ENCODE data around the gene RNF148.
"Not testable (repeated sequence)": the region's sequence is repeated elsewhere in the genome, so short reads cannot be mapped to it uniquely, and the experiment has no call there.

RNF148 gene

GRCh38 chr7:122689346-122690109, 13.2 kb downstream of the RNF148 start:
- no peak for DNase-seq (ENCODE audit: low read depth in 2 of 2)

GRCh38 chr7:122688400-122688998, 14.2 kb downstream of the RNF148 start:
- no peak for DNase-seq (ENCODE audit: low read depth in 2 of 2)

GRCh38 chr7:122686360-122686878, 16.3 kb downstream of the RNF148 start:
- DNase-seq (ENCODE audit: low read depth in 2 of 2), result no peak

GRCh38 chr7:122684504-122684903, 18.2 kb downstream of the RNF148 start:
- no peak for DNase-seq (ENCODE audit: low read depth in 2 of 2)

GRCh38 chr7:122682815-122683550, 19.7 kb downstream of the RNF148 start:
- DNase-seq (ENCODE audit: low read depth in 2 of 2), result no peak

- not testable (repeated sequence) for DNase-seq (ENCODE audit: low read depth in 2 of 2)
Measured at GRCh38 chr7:122681186-122681585, 21.5 kb downstream of the RNF148 start.

- DNase-seq (ENCODE audit: low read depth in 2 of 2), result no peak
Measured at GRCh38 chr7:122679813-122680212, 22.9 kb downstream of the RNF148 start.

- DNase-seq (ENCODE audit: low read depth in 2 of 2), result not testable (repeated sequence)
Measured at GRCh38 chr7:122679269-122679709, 23.4 kb downstream of the RNF148 start.

- DNase-seq (ENCODE audit: low read depth in 2 of 2), result no peak
Measured at GRCh38 chr7:122677149-122677548, 25.6 kb downstream of the RNF148 start.

- DNase-seq (ENCODE audit: low read depth in 2 of 2), result no peak
Measured at GRCh38 chr7:122676466-122676865, 26.3 kb downstream of the RNF148 start.

GRCh38 chr7:122675621-122676020, 27.1 kb downstream of the RNF148 start:
- no peak for DNase-seq (ENCODE audit: low read depth in 2 of 2)

GRCh38 chr7:122675011-122675410, 27.7 kb downstream of the RNF148 start:
- no peak for DNase-seq (ENCODE audit: low read depth in 2 of 2)

- no peak for DNase-seq (ENCODE audit: low read depth in 2 of 2)
Measured at GRCh38 chr7:122674502-122674901, 28.2 kb downstream of the RNF148 start.

- no peak for DNase-seq (ENCODE audit: low read depth in 2 of 2)
Measured at GRCh38 chr7:122673951-122674350, 28.8 kb downstream of the RNF148 start.

GRCh38 chr7:122672536-122672935, 30.2 kb downstream of the RNF148 start:
- no peak for DNase-seq (ENCODE audit: low read depth in 2 of 2)

GRCh38 chr7:122663733-122664132, 39.0 kb downstream of the RNF148 start:
- no peak for DNase-seq (ENCODE audit: low read depth in 2 of 2)

- DNase-seq (ENCODE audit: low read depth in 2 of 2), result no peak
Measured at GRCh38 chr7:122658856-122659255, 43.9 kb downstream of the RNF148 start.

GRCh38 chr7:122653685-122654084, 49.0 kb downstream of the RNF148 start:
- no peak for DNase-seq (ENCODE audit: low read depth in 2 of 2)

GRCh38 chr7:122652876-122653275, 49.8 kb downstream of the RNF148 start:
- DNase-seq (ENCODE audit: low read depth in 2 of 2), result no peak
